GM12878 (cell line): ENCODE results near the gene SPAST. TPM values are rescaled to one million over a fixed set of nuclear protein-coding genes. Genes with fewer than 3 reads are reported as not detected.
"Not testable (repeated sequence)": the region's sequence is repeated elsewhere in the genome, so short reads cannot be mapped to it uniquely, and the experiment has no call there.

Source experiments
- ATAC-seq: fragments of 200-7000 bp; cut with Tn5 transposase; 3 replicates; pipeline ENCODE4 v1.9.1; 2020; ENCODE audit warnings: mild to moderate bottlenecking, moderate library complexity
- BruUV-seq: library from RNA; stranded (reverse); fragments of 400-500 nt; replicated peaks from 2 replicates; lab custom pipeline; 2021; lab: Mats Ljungman, UMichigan
- CTCF ChIA-PET: fragments of 300-600 bp; sonication (Branson Sonifier 250); formaldehyde crosslinking; extraction: SDS; loops from one replicate; lab custom pipeline; 2021; ENCODE audit warnings: inconsistent platforms; lab: Yijun Ruan, JAX
- POLR2A ChIA-PET: fragments of 350-600 bp; formaldehyde crosslinking; extraction: SDS; loops from one replicate; lab custom pipeline; 2021; ENCODE audit warnings: inconsistent platforms; lab: Charles Lee
- RAD21 ChIA-PET: fragments of 300-600 bp; sonication (Branson Sonifier 250); formaldehyde crosslinking; loops from one replicate; lab custom pipeline; 2023; ENCODE audit warnings: antibody characterized with exemption; ENCODE audit not compliant: unreplicated experiment; lab: Charles Lee
- SMC1A ChIA-PET: fragments of 300-600 bp; sonication (Branson Sonifier 250); formaldehyde crosslinking; loops from one replicate; lab custom pipeline; 2023; ENCODE audit not compliant: unreplicated experiment, uncharacterized antibody; lab: Charles Lee
- DNase-seq: peaks from one replicate; pipeline ENCODE4 v3.0.0-alpha.2; 2011; ENCODE audit warnings: low read depth, low spot score
- FAIRE-seq: peaks from 3 replicates; lab custom pipeline; 2011; peaks lifted over from hg19 to GRCh38; lab: Jason Lieb, UNC
- H2AFZ ChIP-seq: 2 replicates; pipeline ENCODE4 v1.6.0; 2011; ENCODE audit warnings: low read depth, low read length, control low read depth; ENCODE audit not compliant: control insufficient read depth
- H3K27ac ChIP-seq: 2 replicates; pipeline ENCODE4 v1.5.1; 2011; ENCODE audit warnings: control low read depth; ENCODE audit not compliant: control insufficient read depth, insufficient read depth
- H3K27me3 ChIP-seq, 2 experiments: replicated peaks in 1 of 2; 2 replicates each; pipeline versions ENCODE4 v1.6.0 to v1.6.1; 2011; ENCODE audit warnings: low read length in 1 of 2; ENCODE audit not compliant: control insufficient read depth in 2 of 2, insufficient read depth in 2 of 2
- H3K36me3 ChIP-seq, 2 experiments: 2 replicates each; pipeline ENCODE4 v1.5.1; 2011; ENCODE audit warnings: low read length in 1 of 2; ENCODE audit not compliant: control insufficient read depth in 2 of 2, insufficient read depth in 2 of 2
- H3K4me1 ChIP-seq: 2 replicates; pipeline ENCODE4 v1.6.1; 2011; ENCODE audit warnings: mild to moderate bottlenecking, low read length, moderate library complexity, mixed read lengths; ENCODE audit not compliant: control insufficient read depth, insufficient read depth
- H3K4me2 ChIP-seq: 2 replicates; pipeline ENCODE4 v1.6.0; 2011; ENCODE audit warnings: control low read depth; ENCODE audit not compliant: control insufficient read depth, insufficient read depth
- H3K4me3 ChIP-seq: fragments of 200-600 bp; sonication (generic); 2 replicates; pipeline ENCODE4 v1.5.1; 2016
- H3K79me2 ChIP-seq: 2 replicates; pipeline ENCODE4 v1.6.0; 2011; ENCODE audit warnings: low read length; ENCODE audit not compliant: control insufficient read depth, insufficient read depth
- H3K9ac ChIP-seq: 2 replicates; pipeline ENCODE4 v1.8.0; 2011; ENCODE audit warnings: low read length, control low read depth, mixed read lengths; ENCODE audit not compliant: control insufficient read depth, insufficient read depth
- H3K9me3 ChIP-seq: replicated peaks from 3 replicates; pipeline ENCODE4 v1.5.1; 2011; ENCODE audit warnings: mild to moderate bottlenecking, low read length; ENCODE audit not compliant: control insufficient read depth, insufficient read depth
- H4K20me1 ChIP-seq: 2 replicates; pipeline ENCODE4 v1.6.0; 2011; ENCODE audit not compliant: control insufficient read depth, insufficient read depth
- ASH2L ChIP-seq: fragments of 300-600, 200-600 bp; sonication (generic); IDR thresholded peaks from 2 replicates; pipeline ENCODE4 v1.6.1; 2017; ENCODE audit warnings: low read depth, mild to moderate bottlenecking, borderline replicate concordance
- BACH1 ChIP-seq: fragments of 450-650 bp; IDR thresholded peaks from 2 replicates; pipeline ENCODE4 v1.6.1; 2017; ENCODE audit warnings: mild to moderate bottlenecking, borderline replicate concordance
- CBX3 ChIP-seq: fragments of 200-600 bp; sonication (generic); IDR thresholded peaks from 2 replicates; pipeline ENCODE4 v1.6.1; 2016; ENCODE audit warnings: low read depth, borderline replicate concordance
- E2F8 ChIP-seq: fragments of 450-650 bp; IDR thresholded peaks from 2 replicates; pipeline ENCODE4 v1.6.1; 2018; ENCODE audit warnings: mild to moderate bottlenecking, low read depth, moderate library complexity; ENCODE audit not compliant: partially characterized antibody
- NR2C1 ChIP-seq: fragments of 450-650 bp; IDR thresholded peaks from 2 replicates; pipeline ENCODE4 v1.6.1; 2017; ENCODE audit warnings: antibody characterized with exemption, mild to moderate bottlenecking, moderate library complexity
- PAX8 ChIP-seq: fragments of 450-650 bp; IDR thresholded peaks from 2 replicates; pipeline ENCODE4 v1.6.1; 2017; ENCODE audit warnings: mild to moderate bottlenecking, moderate library complexity
- SRF ChIP-seq, 2 experiments: IDR thresholded peaks; 2 replicates each; pipeline ENCODE4 v1.6.1; 2011; ENCODE audit warnings: low read depth in 2 of 2, low read length in 2 of 2, mild to moderate bottlenecking in 1 of 2, moderate library complexity in 1 of 2
- STAT1 ChIP-seq: fragments of 450-650 bp; conservative IDR thresholded peaks from 2 replicates; pipeline ENCODE4 v1.6.1; 2014; ENCODE audit warnings: antibody characterized with exemption, mild to moderate bottlenecking
- STAT3 ChIP-seq: IDR thresholded peaks from 2 replicates; pipeline ENCODE4 v1.6.1; 2011; ENCODE audit warnings: low read depth, low read length, improper control_type of control experiment
- USF1 ChIP-seq: IDR thresholded peaks from 2 replicates; pipeline ENCODE4 v1.6.1; 2011; ENCODE audit warnings: borderline replicate concordance, low read depth, mild to moderate bottlenecking, moderate library complexity, mixed read lengths, low read length; ENCODE audit not compliant: insufficient read depth; ENCODE audit errors: extremely low read length
- WGBS: methylation state at CpG from one replicate; pipeline ENCODE4 v1.1.6; 2016; ENCODE audit warnings: low lambda C conversion rate; ENCODE audit not compliant: insufficient replicate concordance, insufficient coverage; ENCODE audit errors: missing lambda C conversion rate; 5-methylcytosine and 5-hydroxymethylcytosine counted together
- in situ Hi-C: fragments of 300-500 bp; cut with MboI; formaldehyde crosslinking; loops from 9 replicates; pipeline ENCODE4 v1.14.3; 2018; ENCODE audit warnings: mixed read lengths
- intact Hi-C: fragments of 100-400 bp; cut with micrococcal nuclease; formaldehyde crosslinking; loops from one replicate; pipeline ENCODE4 v1.14.2; 2022; ENCODE audit not compliant: unreplicated experiment
- polyA plus RNA-seq, 11 experiments: library from polyadenylated mRNA; depleted of rRNA in 4 of 11; unstranded in 6 of 11; stranded (reverse) in 5 of 11; fragments of >200 nt; fragmentation: Nextera tagmentation in 4 of 11; fragmentation: Illumina TruSeq in 1 of 11; extraction: Ambion mirVana in 4 of 11; extraction: Trizol in 1 of 11; gene quantifications; 1 replicate in 1 of 11; 2 replicates in 10 of 11; pipeline versions ENCODE4 v1.2.1 to v1.2.3, GENCODE V29; 2011 to 2016; ENCODE audit warnings: inconsistent platforms in 2 of 11, missing spikeins in 2 of 11, low read depth in 1 of 11
- total RNA-seq, 4 experiments: library from RNA; depleted of rRNA in 3 of 4; stranded (reverse); fragments of >200 nt in 3 of 4; fragmentation: Illumina TruSeq in 1 of 4; extraction: Trizol in 1 of 4; gene quantifications; 2 replicates each; pipeline versions ENCODE4 v1.2.1 to v1.2.3, GENCODE V29; 2013 to 2021

SPAST gene
- total and polyA plus RNA-seq, 10 of the 15 experiments (the other 5 are each of a cell fraction or from before 2014, with no cell fraction given): 4.3 to 21.3 (median 10.0) TPM

GRCh38 chr2:32034198-32034887 lies 29.0 kb upstream of the SPAST start:
- RAD21 ChIA-PET: interaction anchor here (0.8 kb wide), 1 partner anchor 19 kb away, joined by 4 read pairs; no protein-coding TSS in a partner anchor
- H2AFZ ChIP-seq, H4K20me1 ChIP-seq, H3K9ac ChIP-seq, H3K4me2 ChIP-seq, BruUV-seq, H3K27ac ChIP-seq, H3K79me2 ChIP-seq, H3K4me1 ChIP-seq, H3K4me3 ChIP-seq, H3K36me3 ChIP-seq, H3K9me3 ChIP-seq, FAIRE-seq, SMC1A ChIA-PET, intact Hi-C loops, POLR2A ChIA-PET, H3K27me3 ChIP-seq, DNase-seq, in situ Hi-C loops: not testable (repeated sequence)
- WGBS: 90% methylated on average over 8 of the region's 8 CpGs
- CTCF ChIA-PET: interaction anchor here (0.8 kb wide), 1 partner anchor 10 kb away, joined by 3 read pairs; no protein-coding TSS in a partner anchor
- peak; percentile 81 for ATAC-seq

GRCh38 chr2:32039447-32040219 lies 23.7 kb upstream of the SPAST start, which contains the start of gene DPY30:
TSS of gene DPY30 (minus strand) at chr2:32039805. CDS start at chr2:32039456, 349 bp downstream.
- CTCF ChIA-PET: interaction anchor here (0.5 to 3.5 kb wide), 12 partner anchors 9 to 275 kb away, joined by 3 to 29 read pairs (median 4); partner anchors contain the start of gene SPAST
- BruUV-seq: no TSS peak
- peak within 1 kb of the TSS; percentile 68 for H3K9ac ChIP-seq
- SMC1A ChIA-PET: interaction anchor here (0.7 to 4.6 kb wide), 24 partner anchors 12 to 159 kb away, joined by 3 to 19 read pairs (median 4); partner anchors contain the start of genes MEMO1 and SPAST
- H2AFZ ChIP-seq: peak within 1 kb of the TSS; percentile 98
- peak; percentile 62 for DNase-seq
- peak within 1 kb of the TSS; percentile 97 for H3K4me3 ChIP-seq
- in situ Hi-C loops (no loop called here), intact Hi-C loops (no loop called here)
- H3K27ac ChIP-seq: peak within 1 kb of the TSS; percentile 67
- under 1% methylated on average over 43 of the region's 43 CpGs for WGBS
- POLR2A ChIA-PET: interaction anchor here (0.8 to 3.3 kb wide), 14 partner anchors 10 to 152 kb away, joined by 3 to 31 read pairs (median 6); partner anchors contain the start of genes SLC30A6 and SPAST
- RAD21 ChIA-PET: interaction anchor here (0.6 to 1.9 kb wide), 13 partner anchors 16 to 170 kb away, joined by 3 to 39 read pairs (median 3); partner anchors contain the start of genes SLC30A6 and SPAST
- no peaks in the 10 kb centered on the region for H3K27me3 ChIP-seq
- ATAC-seq: peak; percentile 98
- H3K4me2 ChIP-seq: peak within 1 kb of the TSS; percentile 91
- H3K9me3 ChIP-seq: no peaks in the 10 kb centered on the region
- H3K79me2 ChIP-seq: peaks cover 5% of the 10 kb centered on the region
- no peaks in the 10 kb centered on the region for H4K20me1 ChIP-seq
- H3K36me3 ChIP-seq: no peaks in the 10 kb centered on the region
- peak; percentile 81 for FAIRE-seq
- no peaks in the 10 kb centered on the region for H3K4me1 ChIP-seq
- TF ChIP-seq E2F8 (no peak), ASH2L (no peak), NR2C1 (no peak), CBX3 (no peak), STAT1 (0 out of 2 replicates have a peak, but pooled peaks have one; percentile 45), BACH1 (no peak; the same call in 1 of the 2 replicates), STAT3 (no peak), USF1 (no peak), PAX8 (no peak), SRF (IDR thresholded peaks at IDR 0.05; ENCODE audit: low read depth in 2 of 2, low read length in 2 of 2) (peak; percentile 73 to 92)
